ENCODE measurements around the gene SLC7A1.

The SLC7A1 gene

GRCh38 chr13:29561918-29562317, 33.6 kb downstream of the SLC7A1 start:
- no peak for DNase-seq (ENCODE audit: low read depth, low spot score)

GRCh38 chr13:29556742-29557141, 38.7 kb downstream of the SLC7A1 start:
- DNase-seq (ENCODE audit: low read depth, low spot score) = no peak

GRCh38 chr13:29551214-29551613, 44.3 kb downstream of the SLC7A1 start:
- no peak for DNase-seq (ENCODE audit: low read depth, low spot score)

- no peak for DNase-seq (ENCODE audit: low read depth, low spot score)
These were observed 45.0 kb downstream of the SLC7A1 start for GRCh38 chr13:29550430-29550988.

DNA sequence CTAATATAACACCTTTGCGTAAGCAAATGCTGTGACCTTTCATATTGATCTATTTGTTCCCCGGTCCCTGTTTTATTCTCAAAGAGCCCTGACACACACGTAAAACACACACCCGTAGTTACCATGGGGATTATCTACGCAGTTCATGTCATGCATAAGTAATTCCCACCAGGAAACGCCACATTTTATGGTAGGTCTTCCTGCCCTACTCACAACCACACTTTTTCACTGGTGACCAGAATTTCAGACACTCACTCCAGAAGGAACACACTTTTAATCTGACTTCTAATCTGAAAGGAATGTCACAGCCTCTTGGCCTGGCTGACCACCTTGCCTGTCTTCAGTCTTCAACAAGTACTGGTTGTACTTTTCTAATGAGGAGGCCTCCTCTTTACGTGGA, 46.8 kb downstream of the SLC7A1 start:
- DNase-seq (ENCODE audit: low read depth, low spot score) = peak; percentile 14

DNA sequence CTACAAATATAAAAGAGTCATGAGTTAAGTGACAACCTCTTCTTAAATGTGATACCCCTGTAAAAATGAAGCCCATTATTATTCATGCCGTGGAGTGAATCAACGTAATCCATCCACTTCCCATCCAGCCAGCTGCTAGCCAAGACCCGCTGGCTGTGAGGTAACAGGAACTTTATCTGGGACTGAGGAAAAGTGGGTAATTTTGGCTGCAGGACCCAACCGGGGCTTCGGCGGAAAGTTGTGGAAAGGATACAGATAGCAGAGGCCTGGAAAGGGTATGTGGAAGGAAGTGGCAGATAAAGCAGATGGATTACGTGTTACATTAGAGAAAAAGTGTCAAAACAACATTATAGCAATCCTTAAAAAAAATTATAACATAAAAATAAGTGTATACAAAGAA, 48.3 kb downstream of the SLC7A1 start:
- DNase-seq (ENCODE audit: low read depth, low spot score) = no peak

DNA sequence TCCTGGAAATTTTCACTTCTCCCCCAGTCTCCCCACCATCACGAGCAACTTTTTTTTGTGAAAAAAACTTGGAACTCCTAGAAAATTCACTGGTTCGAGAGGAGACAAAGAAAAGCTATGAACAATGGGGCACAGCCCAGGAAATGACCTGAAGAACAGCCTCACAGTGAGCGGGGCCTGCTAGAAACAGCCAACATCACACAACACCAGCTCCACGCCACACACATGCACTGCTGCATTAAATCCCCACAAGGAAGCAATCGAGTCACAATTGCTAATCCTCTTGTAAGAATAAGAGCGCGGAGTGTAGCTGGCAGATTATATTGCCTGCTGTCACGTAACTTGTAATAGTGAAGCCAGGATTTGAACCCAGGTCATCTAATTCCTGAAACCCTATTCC, 48.8 kb downstream of the SLC7A1 start:
- DNase-seq (ENCODE audit: low read depth, low spot score) = no peak

DNA sequence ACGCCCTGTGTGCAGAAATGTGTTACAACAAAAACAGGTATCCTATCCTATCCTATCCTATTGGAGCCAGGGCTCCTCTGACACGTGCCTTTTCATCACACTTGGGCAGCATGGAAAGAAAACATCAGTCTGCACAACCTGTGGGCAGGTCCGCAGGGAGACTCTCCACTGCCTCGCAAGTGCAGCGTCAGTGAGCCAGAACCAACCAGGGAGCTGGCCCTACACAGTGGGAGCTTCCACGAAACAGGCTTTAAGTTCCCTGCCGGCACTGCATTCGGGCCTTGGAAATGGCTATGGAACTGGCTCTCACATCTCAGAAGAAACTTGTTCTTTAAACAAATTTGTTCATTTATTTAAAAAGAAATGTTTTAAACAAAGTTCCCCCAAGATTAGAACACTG, 49.5 kb downstream of the SLC7A1 start:
- DNase-seq (ENCODE audit: low read depth, low spot score) = no peak

GRCh38 chr13:29543230-29544215, 52.0 kb downstream of the SLC7A1 start:
- DNase-seq (ENCODE audit: low read depth, low spot score) = peak; percentile 48

- DNase-seq (ENCODE audit: low read depth, low spot score) = no peak
These were observed 53.1 kb downstream of the SLC7A1 start for GRCh38 chr13:29542381-29542780.

- no peak for DNase-seq (ENCODE audit: low read depth, low spot score)
These were observed 54.1 kb downstream of the SLC7A1 start for GRCh38 chr13:29541400-29541799.

DNA sequence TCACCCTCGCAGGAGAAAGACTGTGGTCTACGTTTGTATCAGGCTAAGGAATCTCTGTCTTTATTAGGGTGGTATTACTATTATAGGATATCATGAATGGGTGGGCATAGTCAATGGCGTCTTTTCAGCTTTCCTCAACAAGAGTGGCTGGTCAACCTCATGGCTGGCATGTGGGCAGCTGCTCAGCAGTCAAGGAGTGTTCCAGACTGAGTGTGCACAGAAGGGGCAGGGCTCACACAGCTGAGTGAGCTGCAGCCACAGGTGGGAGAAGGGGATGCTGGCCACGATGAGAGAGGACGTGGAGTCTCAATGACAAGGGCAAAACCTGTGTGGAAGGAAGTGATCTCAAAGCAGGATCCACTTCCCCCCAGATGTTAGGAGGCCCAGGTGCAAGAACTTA, 54.7 kb downstream of the SLC7A1 start:
- no peak for DNase-seq (ENCODE audit: low read depth, low spot score)

GRCh38 chr13:29540334-29540733, 55.2 kb downstream of the SLC7A1 start:
- no peak for DNase-seq (ENCODE audit: low read depth, low spot score)

DNA sequence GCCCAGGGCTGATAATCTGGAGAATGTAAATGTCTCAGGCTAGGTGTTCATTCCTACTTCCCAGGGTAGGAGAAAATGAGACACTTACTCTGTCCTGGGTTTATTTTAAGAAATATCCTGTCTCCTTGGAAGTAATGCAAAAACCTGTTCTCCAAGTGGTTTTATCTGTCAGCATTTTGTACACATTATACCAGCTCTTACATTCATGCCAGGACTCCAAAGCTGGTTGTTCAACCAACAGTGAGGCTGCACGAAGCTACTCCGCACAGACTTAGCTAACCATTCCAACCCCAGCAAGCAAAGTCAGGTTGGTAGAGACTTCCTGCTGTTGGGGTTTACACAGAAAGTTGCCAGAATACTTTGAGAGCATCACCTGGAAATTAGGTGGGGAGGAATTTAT, 55.6 kb downstream of the SLC7A1 start:
- DNase-seq (ENCODE audit: low read depth, low spot score) = no peak

- no peak for DNase-seq (ENCODE audit: low read depth, low spot score)
These were observed 56.8 kb downstream of the SLC7A1 start for GRCh38 chr13:29538652-29539040.

GRCh38 chr13:29537736-29538651, 57.5 kb downstream of the SLC7A1 start:
- no peak for DNase-seq (ENCODE audit: low read depth, low spot score)

GRCh38 chr13:29536853-29537252, 58.6 kb downstream of the SLC7A1 start:
- no peak for DNase-seq (ENCODE audit: low read depth, low spot score)

DNA sequence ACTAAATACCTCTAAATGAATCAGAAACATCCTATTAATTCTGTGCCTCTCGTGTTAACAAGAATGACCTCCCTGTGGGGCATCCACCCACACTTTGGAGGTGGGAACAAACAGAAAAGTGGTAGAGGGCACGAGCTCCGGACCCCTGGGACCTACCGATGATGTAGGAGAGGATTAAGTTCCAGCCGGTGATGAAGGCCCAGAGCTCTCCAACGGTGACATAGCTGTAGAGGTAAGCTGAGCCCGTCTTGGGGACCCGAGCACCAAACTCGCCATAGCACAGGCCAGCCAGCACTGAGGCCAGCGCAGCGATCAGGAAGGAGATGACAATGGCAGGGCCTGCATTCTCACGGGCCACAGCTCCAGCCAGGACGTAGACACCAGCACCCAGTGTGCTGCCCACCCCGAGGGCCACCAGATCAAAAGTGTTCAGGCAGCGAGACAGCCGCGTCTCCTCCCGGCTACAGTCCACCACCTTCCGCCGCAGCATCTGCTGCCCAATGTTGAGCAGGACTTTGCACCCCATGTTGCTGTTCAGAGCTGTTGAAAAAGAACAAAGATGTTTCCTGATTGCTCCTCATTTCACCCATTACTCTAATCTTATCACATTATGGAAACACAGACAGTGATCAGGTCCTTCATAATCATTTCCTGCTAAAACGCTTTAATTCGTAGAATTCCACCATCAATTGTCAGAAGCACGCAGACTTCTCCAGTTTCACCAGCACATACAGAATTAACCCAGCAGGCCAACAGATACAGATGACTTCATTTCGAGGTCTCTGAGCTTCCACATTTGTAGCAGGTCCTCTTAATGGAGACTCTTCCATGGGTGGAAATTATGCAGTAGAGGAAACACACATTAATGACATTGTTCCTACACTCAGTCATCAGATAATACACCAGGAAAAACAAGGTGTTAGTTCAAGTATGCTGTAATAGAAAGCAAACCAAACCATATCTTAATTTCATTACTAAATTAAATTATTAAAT, 59.5 kb downstream of the SLC7A1 start:
- no peak for DNase-seq (ENCODE audit: low read depth, low spot score)

DNA sequence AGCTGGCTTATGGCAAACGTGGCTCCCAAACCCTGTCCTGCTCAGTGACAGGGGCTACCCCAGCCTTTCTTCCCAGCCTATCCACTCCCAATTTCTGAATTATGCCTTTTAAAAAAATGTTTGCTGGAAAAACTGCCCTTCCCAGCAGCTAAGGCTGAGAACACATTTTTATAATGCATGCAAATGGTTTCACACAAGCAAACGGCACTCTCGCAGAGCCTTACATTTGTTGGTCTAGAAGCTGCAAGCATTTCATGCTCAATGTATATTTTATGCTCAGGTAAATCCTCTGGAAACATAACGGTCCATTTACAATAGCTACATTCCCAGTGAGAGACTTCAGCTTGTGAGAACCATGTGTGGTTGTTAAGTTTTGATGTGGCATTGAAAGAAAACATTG, 61.4 kb downstream of the SLC7A1 start:
- no peak for DNase-seq (ENCODE audit: low read depth, low spot score)

GRCh38 chr13:29532821-29533220, 62.7 kb downstream of the SLC7A1 start:
- DNase-seq (ENCODE audit: low read depth, low spot score) = no peak

GRCh38 chr13:29532116-29532515, 63.4 kb downstream of the SLC7A1 start:
- no peak for DNase-seq (ENCODE audit: low read depth, low spot score)

Data from ELF-1 (cell line).